Ishikawa (cell line): ENCODE data around the gene PDE3B.

Source experiments
- CEBPB ChIP-seq: IDR thresholded peaks from 2 replicates; pipeline ENCODE4 v1.6.1; 2012
- CREB1 ChIP-seq: IDR thresholded peaks from 2 replicates; pipeline ENCODE4 v1.6.1; 2012; ENCODE audit warnings: low read depth
- EGR1 ChIP-seq: IDR thresholded peaks from 2 replicates; pipeline ENCODE4 v1.6.1; 2012
- EP300 ChIP-seq: IDR thresholded peaks from 2 replicates; pipeline ENCODE4 v1.6.1; 2012; ENCODE audit warnings: borderline replicate concordance
- NFIC ChIP-seq: IDR thresholded peaks from 2 replicates; pipeline ENCODE4 v1.6.1; 2012
- RAD21 ChIP-seq: IDR thresholded peaks from 2 replicates; pipeline ENCODE4 v1.6.1; 2012; ENCODE audit warnings: low read depth
- REST ChIP-seq: IDR thresholded peaks from 2 replicates; pipeline ENCODE4 v1.6.1; 2012; ENCODE audit warnings: low read depth, mild to moderate bottlenecking
- TAF1 ChIP-seq: IDR thresholded peaks from 2 replicates; pipeline ENCODE4 v1.6.1; 2012; ENCODE audit warnings: low read depth, mild to moderate bottlenecking
- TCF12 ChIP-seq: IDR thresholded peaks from 2 replicates; pipeline ENCODE4 v1.6.1; 2012; ENCODE audit warnings: low read depth
- TEAD4 ChIP-seq: IDR thresholded peaks from 2 replicates; pipeline ENCODE4 v1.6.1; 2012
- YY1 ChIP-seq: IDR thresholded peaks from 2 replicates; pipeline ENCODE4 v1.6.1; 2012; ENCODE audit warnings: low read depth
- ZBTB7A ChIP-seq: IDR thresholded peaks from 2 replicates; pipeline ENCODE4 v1.6.1; 2012; ENCODE audit warnings: low read depth
- TF ChIP-seq, protein P1 (sequence below): IDR thresholded peaks from 2 replicates; pipeline ENCODE4 v1.6.1; 2012
- TF ChIP-seq, protein P2 (sequence below): IDR thresholded peaks from 2 replicates; pipeline ENCODE4 v1.6.1; 2012

- TF ChIP-seq TCF12 (no peak), TAF1 (no peak), YY1 (no peak), NFIC (no peak), RAD21 (no peak), ZBTB7A (no peak), REST (no peak), EP300 (no peak), CEBPB (no peak), CREB1 (no peak), TEAD4 (no peak), EGR1 (no peak)
- TF ChIP-seq, protein P1, sequence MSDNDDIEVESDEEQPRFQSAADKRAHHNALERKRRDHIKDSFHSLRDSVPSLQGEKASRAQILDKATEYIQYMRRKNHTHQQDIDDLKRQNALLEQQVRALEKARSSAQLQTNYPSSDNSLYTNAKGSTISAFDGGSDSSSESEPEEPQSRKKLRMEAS: no peak
- TF ChIP-seq, protein P2, sequence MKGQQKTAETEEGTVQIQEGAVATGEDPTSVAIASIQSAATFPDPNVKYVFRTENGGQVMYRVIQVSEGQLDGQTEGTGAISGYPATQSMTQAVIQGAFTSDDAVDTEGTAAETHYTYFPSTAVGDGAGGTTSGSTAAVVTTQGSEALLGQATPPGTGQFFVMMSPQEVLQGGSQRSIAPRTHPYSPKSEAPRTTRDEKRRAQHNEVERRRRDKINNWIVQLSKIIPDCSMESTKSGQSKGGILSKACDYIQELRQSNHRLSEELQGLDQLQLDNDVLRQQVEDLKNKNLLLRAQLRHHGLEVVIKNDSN: no peak
Observed at GRCh38 chr11:14854057-14854456, 210.5 kb downstream of the PDE3B start.
